ENCODE measurements around the gene CAMK1D. TPM values are rescaled to one million over a fixed set of nuclear protein-coding genes. Genes with fewer than 3 reads are reported as not detected.

CAMK1D gene
- total and polyA plus RNA-seq, 2 of the 4 experiments (the other 2 are of a cell fraction): 5.0 to 5.3 TPM

- Histone ChIP-seq H3K4me1 (ENCODE audit: control insufficient read depth, insufficient read depth, low read length) (no peaks in the 10 kb centered on the region), H3K4me2 (ENCODE audit: low read depth, low read length) (no peak overlapping the region), H3K56ac (ENCODE audit: extremely low read depth, insufficient read depth, low read length) (no peak overlapping the region), H3K9me3 (ENCODE audit: control insufficient read depth, insufficient read depth, low read length) (no peaks in the 10 kb centered on the region), H2AK9ac (replicated peaks; ENCODE audit: low read depth, low read length, poor library complexity) (no peak overlapping the region), H3K36me3 (ENCODE audit: control insufficient read depth, insufficient read depth, low read length) (no peaks in the 10 kb centered on the region), H3K14ac (replicated peaks; ENCODE audit: low read depth, low read length) (no peak overlapping the region), H2AFZ (replicated peaks; ENCODE audit: low read length, poor library complexity) (no peak overlapping the region), H4K5ac (ENCODE audit: low read depth, low read length) (no peak overlapping the region), H3K18ac (ENCODE audit: low read depth, low read length) (no peak overlapping the region), H3K9ac (ENCODE audit: low read depth, low read length) (no peak overlapping the region), H4K91ac (ENCODE audit: insufficient read depth, low read depth, low read length) (no peak overlapping the region), H4K20me1 (ENCODE audit: insufficient read depth, low read length) (no peaks in the 10 kb centered on the region), H3K23ac (ENCODE audit: low read depth, low read length) (no peak overlapping the region), H2AK5ac (ENCODE audit: low read depth, low read length) (no peak overlapping the region), H2BK20ac (ENCODE audit: low read depth, low read length) (no peak overlapping the region), H4K8ac (ENCODE audit: low read depth in 2 of 2, low read length in 2 of 2) (no peak overlapping the region), H2BK15ac (ENCODE audit: low read depth, low read length) (no peak overlapping the region), H2BK120ac (ENCODE audit: low read depth, low read length) (no peak overlapping the region), H3K79me1 (ENCODE audit: low read depth in 1 of 2, low read length in 2 of 2) (no peaks in the 10 kb centered on the region), H3K27me3 (ENCODE audit: control insufficient read depth, insufficient read depth, low read length) (peaks cover 3% of the 10 kb centered on the region), H3K27ac (ENCODE audit: insufficient read depth, low read length) (no peak overlapping the region), H2BK5ac (ENCODE audit: low read depth, low read length, poor library complexity, severe bottlenecking) (no peak overlapping the region), H3K4ac (ENCODE audit: low read depth, low read length) (no peak overlapping the region), H3K4me3 (ENCODE audit: insufficient read depth, low read depth, low read length) (no peak overlapping the region), H3K9me1 (ENCODE audit: insufficient read depth, low read length) (no peaks in the 10 kb centered on the region)
- in situ Hi-C loops (cut with MboI; ENCODE audit: low sequenced_read_pairs) (loop anchor here (10.0 kb wide), 1 partner anchor 76 kb away; no protein-coding TSS in a partner anchor), intact Hi-C loops (cut with micrococcal nuclease) (no loop called here), dilution Hi-C loops (cut with HindIII; ENCODE audit: low sequenced_read_pairs, unreplicated experiment) (no loop called here)
- ATAC-seq (ENCODE audit: low read depth): no peak
- TF ChIP-seq CEBPB (IDR thresholded peaks at IDR 0.05; ENCODE audit: low read depth, low read length): no peak
- TF ChIP-seq MAFK (IDR thresholded peaks at IDR 0.05; ENCODE audit: low read depth, low read length): no peak
- TF ChIP-seq ELK1 (IDR thresholded peaks at IDR 0.05; ENCODE audit: borderline replicate concordance, low read depth, low read length): no peak
- TF ChIP-seq, protein P1, sequence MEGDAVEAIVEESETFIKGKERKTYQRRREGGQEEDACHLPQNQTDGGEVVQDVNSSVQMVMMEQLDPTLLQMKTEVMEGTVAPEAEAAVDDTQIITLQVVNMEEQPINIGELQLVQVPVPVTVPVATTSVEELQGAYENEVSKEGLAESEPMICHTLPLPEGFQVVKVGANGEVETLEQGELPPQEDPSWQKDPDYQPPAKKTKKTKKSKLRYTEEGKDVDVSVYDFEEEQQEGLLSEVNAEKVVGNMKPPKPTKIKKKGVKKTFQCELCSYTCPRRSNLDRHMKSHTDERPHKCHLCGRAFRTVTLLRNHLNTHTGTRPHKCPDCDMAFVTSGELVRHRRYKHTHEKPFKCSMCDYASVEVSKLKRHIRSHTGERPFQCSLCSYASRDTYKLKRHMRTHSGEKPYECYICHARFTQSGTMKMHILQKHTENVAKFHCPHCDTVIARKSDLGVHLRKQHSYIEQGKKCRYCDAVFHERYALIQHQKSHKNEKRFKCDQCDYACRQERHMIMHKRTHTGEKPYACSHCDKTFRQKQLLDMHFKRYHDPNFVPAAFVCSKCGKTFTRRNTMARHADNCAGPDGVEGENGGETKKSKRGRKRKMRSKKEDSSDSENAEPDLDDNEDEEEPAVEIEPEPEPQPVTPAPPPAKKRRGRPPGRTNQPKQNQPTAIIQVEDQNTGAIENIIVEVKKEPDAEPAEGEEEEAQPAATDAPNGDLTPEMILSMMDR (conservative IDR thresholded peaks at IDR 0.05; ENCODE audit: low read depth, low read length): no peak
- no peak for TF ChIP-seq RAD21 (IDR thresholded peaks at IDR 0.05; ENCODE audit: low read length)
- TF ChIP-seq BHLHE40 (IDR thresholded peaks at IDR 0.05; ENCODE audit: low read depth, low read length): no peak
- no peak for TF ChIP-seq FOS (IDR thresholded peaks at IDR 0.05; ENCODE audit: low read depth, low read length)
- TF ChIP-seq RFX5 (IDR thresholded peaks at IDR 0.05; ENCODE audit: low read depth, low read length): no peak
- no peak for TF ChIP-seq SMC3 (IDR thresholded peaks at IDR 0.05; ENCODE audit: low read depth, low read length)
- no peak for TF ChIP-seq MXI1 (IDR thresholded peaks at IDR 0.05; ENCODE audit: borderline replicate concordance, low read depth, low read length)
- TF ChIP-seq POLR2A (IDR thresholded peaks at IDR 0.05; ENCODE audit: low read depth, low read length): no peak
- TF ChIP-seq NFE2L2 (IDR thresholded peaks at IDR 0.05; ENCODE audit: low read depth, low read length): no peak
- no peak for TF ChIP-seq RCOR1 (IDR thresholded peaks at IDR 0.05; ENCODE audit: insufficient replicate concordance, low read length)
- no peak for TF ChIP-seq CHD1 (IDR thresholded peaks at IDR 0.05; ENCODE audit: low read depth, low read length)
- TF ChIP-seq, protein P2, sequence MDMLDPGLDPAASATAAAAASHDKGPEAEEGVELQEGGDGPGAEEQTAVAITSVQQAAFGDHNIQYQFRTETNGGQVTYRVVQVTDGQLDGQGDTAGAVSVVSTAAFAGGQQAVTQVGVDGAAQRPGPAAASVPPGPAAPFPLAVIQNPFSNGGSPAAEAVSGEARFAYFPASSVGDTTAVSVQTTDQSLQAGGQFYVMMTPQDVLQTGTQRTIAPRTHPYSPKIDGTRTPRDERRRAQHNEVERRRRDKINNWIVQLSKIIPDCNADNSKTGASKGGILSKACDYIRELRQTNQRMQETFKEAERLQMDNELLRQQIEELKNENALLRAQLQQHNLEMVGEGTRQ (IDR thresholded peaks at IDR 0.05; ENCODE audit: low read depth, low read length): no peak
- TF ChIP-seq MAZ (IDR thresholded peaks at IDR 0.05; ENCODE audit: borderline replicate concordance, low read depth, low read length): no peak
- no peak for DNase-seq
- no CpG with 5 or more reads among the region's 6 CpGs for WGBS, 2 experiments (ENCODE audit: extremely low coverage in 2 of 2, insufficient read length in 1 of 2)
- POLR2A ChIA-PET (ENCODE audit: unreplicated experiment): no interaction called here
- CTCF ChIA-PET: no interaction called here
- no TSS peak for BruUV-seq (replicated peaks)
Measured at GRCh38 chr10:12340937-12341336, 8.4 kb upstream of the CAMK1D start.

Measured in IMR-90 (cell line).